Measurements from ENCODE around the gene DUSP1. TPM values are rescaled to one million over a fixed set of nuclear protein-coding genes. Genes with fewer than 3 reads are reported as not detected.

The DUSP1 gene
- total RNA-seq, 2 donors from 2014 or later, result 248 to 808 TPM

- DNase-seq (no peak), ATAC-seq (no peak)
- intact Hi-C loops (cut with DNase I), result no loop called here
- TF ChIP-seq POLR2A (IDR thresholded peaks at IDR 0.05), result no peak
- no peak for TF ChIP-seq CTCF (IDR thresholded peaks at IDR 0.05)
- no peaks in the 10 kb centered on the region for H3K9me3 ChIP-seq
- no peaks in the 10 kb centered on the region for H3K36me3 ChIP-seq (replicated peaks in 1 of 2; ENCODE audit: insufficient read depth in 1 of 2, low read depth in 2 of 2)
- H3K27ac ChIP-seq, result no peak overlapping the region
- peaks cover 12% of the 10 kb centered on the region for H3K4me1 ChIP-seq
- no peak overlapping the region for H3K4me3 ChIP-seq
- no peaks in the 10 kb centered on the region for H3K27me3 ChIP-seq
- WGBS, 2 donors, result 89 to 94% methylated on average over 5 of the region's 5 CpGs
Measured at GRCh38 chr5:172725785-172726184, 45.2 kb downstream of the DUSP1 start.

DNA sequence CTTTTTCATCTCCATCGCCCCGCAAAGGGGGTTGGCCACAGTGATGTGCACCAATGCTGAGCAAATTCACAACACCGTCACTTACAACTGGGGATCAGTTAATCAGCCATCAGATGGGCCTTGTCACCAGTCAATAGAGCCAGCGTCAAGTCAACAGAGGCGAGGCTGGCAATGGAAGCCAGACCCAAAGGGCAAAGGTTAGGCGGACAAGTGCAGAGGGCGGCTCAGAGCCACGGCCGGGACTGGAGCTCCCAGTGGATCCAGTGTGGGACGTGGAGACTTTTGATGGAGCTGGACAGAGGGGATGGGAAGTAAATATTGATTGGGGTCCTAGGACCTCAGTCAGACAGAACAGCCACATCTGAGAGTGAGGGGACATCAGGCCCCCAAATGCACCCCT is 45.7 kb downstream of the DUSP1 start:
- WGBS, 2 donors, result 80 to 90% methylated on average over 10 of the region's 10 CpGs
- DNase-seq, result no peak

GRCh38 chr5:172724242-172725183 is 46.5 kb downstream of the DUSP1 start:
- WGBS, 2 donors, result 37 to 44% methylated on average over 22 of the region's 22 CpGs
- intact Hi-C loops (cut with DNase I), result no loop called here
- TF ChIP-seq POLR2A (IDR thresholded peaks at IDR 0.05), result no peak
- TF ChIP-seq CTCF (IDR thresholded peaks at IDR 0.05), result no peak
- H3K27ac ChIP-seq, result no peak overlapping the region
- H3K27me3 ChIP-seq, result no peaks in the 10 kb centered on the region
- no peaks in the 10 kb centered on the region for H3K9me3 ChIP-seq
- no peak for ATAC-seq
- H3K36me3 ChIP-seq (replicated peaks in 1 of 2; ENCODE audit: insufficient read depth in 1 of 2, low read depth in 2 of 2), result no peaks in the 10 kb centered on the region
- no peak for DNase-seq
- peaks cover 12% of the 10 kb centered on the region for H3K4me1 ChIP-seq
- H3K4me3 ChIP-seq, result no peak overlapping the region

More for the DNA sequence above, 45.7 kb downstream of the DUSP1 start:
- no peak for ATAC-seq
- Histone ChIP-seq H3K36me3 (replicated peaks in 1 of 2; ENCODE audit: insufficient read depth in 1 of 2, low read depth in 2 of 2) (no peaks in the 10 kb centered on the region), H3K27ac (no peak overlapping the region), H3K27me3 (no peaks in the 10 kb centered on the region), H3K4me1 (peaks cover 12% of the 10 kb centered on the region), H3K9me3 (no peaks in the 10 kb centered on the region), H3K4me3 (no peak overlapping the region)
- intact Hi-C loops (cut with DNase I), result no loop called here
- TF ChIP-seq POLR2A (IDR thresholded peaks at IDR 0.05) (no peak), CTCF (IDR thresholded peaks at IDR 0.05) (no peak)

- Histone ChIP-seq H3K4me3 (no peak overlapping the region), H3K36me3 (replicated peaks in 1 of 2; ENCODE audit: insufficient read depth in 1 of 2, low read depth in 2 of 2) (no peaks in the 10 kb centered on the region), H3K4me1 (peaks cover 12% of the 10 kb centered on the region), H3K27ac (no peak overlapping the region), H3K27me3 (no peaks in the 10 kb centered on the region), H3K9me3 (no peaks in the 10 kb centered on the region)
- intact Hi-C loops (cut with DNase I), result no loop called here
- TF ChIP-seq POLR2A (IDR thresholded peaks at IDR 0.05) (no peak), CTCF (IDR thresholded peaks at IDR 0.05) (no peak)
- ATAC-seq (no peak), DNase-seq (no peak)
- 52 to 60% methylated on average over 2 of the region's 2 CpGs for WGBS, 2 donors
Measured at GRCh38 chr5:172723508-172723907, 47.5 kb downstream of the DUSP1 start.

Measured in body of pancreas (tissue), 4 donors.